ENCODE results near the gene EFHD2. TPM values are rescaled to one million over a fixed set of nuclear protein-coding genes. Genes with fewer than 3 reads are reported as not detected.

EFHD2 gene
- total RNA-seq, result 18.7 and 31.2 TPM in 2 replicates

GRCh38 chr1:15409388-15410222 lies at the start of gene EFHD2:
Gene EFHD2, plus strand, starts transcription at chr1:15409888. Its CDS starts 84 bp downstream, at chr1:15409972.

GRCh38 chr1:15456313-15456954 lies 46.7 kb downstream of the EFHD2 start, which contains the start of gene CELA2A:
Gene CELA2A, plus strand, starts transcription at chr1:15456732. Its CDS starts 22 bp downstream, at chr1:15456754.

GRCh38 chr1:15475752-15476314 lies 66.1 kb downstream of the EFHD2 start, which contains the start of gene CELA2B:
Gene CELA2B, plus strand, starts transcription at chr1:15476104. Its CDS starts 22 bp downstream, at chr1:15476126.

Other genes starting within 250 kb of the EFHD2 start
- gene FHAD1, start 162.7 kb upstream of the EFHD2 start, total RNA-seq, result 0.26 TPM in 1 of 2 replicates, not detected in the other
- not detected in 2 replicates for gene CTRC, start 28.6 kb downstream of the EFHD2 start, total RNA-seq
- not detected in 2 replicates for gene CELA2A, start 46.8 kb downstream of the EFHD2 start, total RNA-seq
- gene CELA2B, start 66.2 kb downstream of the EFHD2 start, total RNA-seq, result not detected in 2 replicates
- gene CASP9, start 114.3 kb downstream of the EFHD2 start, total RNA-seq, result 5.9 and 6.8 TPM in 2 replicates
- gene DNAJC16, start 117.0 kb downstream of the EFHD2 start, total RNA-seq, result 9.7 and 14.1 TPM in 2 replicates
- gene AGMAT, start 175.2 kb downstream of the EFHD2 start, total RNA-seq, result 0.12 and 0.26 TPM in 2 replicates
- gene DDI2, start 207.6 kb downstream of the EFHD2 start, total RNA-seq, result 5.3 and 9.9 TPM in 2 replicates